GM23338 (cell line): Measurements from ENCODE around the gene PTGER4. TPM values are rescaled to one million over a fixed set of nuclear protein-coding genes. Genes with fewer than 3 reads are reported as not detected.

Source experiments
- ATAC-seq: fragments of 200-7000 bp; cut with Tn5 transposase; 3 replicates; pipeline ENCODE4 v1.9.1; 2020
- DNase-seq: peaks from one replicate; pipeline ENCODE4 v3.0.0-alpha.2; 2015; ENCODE audit warnings: low spot score
- H2AFZ ChIP-seq: fragments of 200-600 bp; sonication (generic); 2 replicates; pipeline ENCODE4 v1.8.0; 2016; ENCODE audit warnings: antibody characterized with exemption, mild to moderate bottlenecking, moderate library complexity
- H3F3A ChIP-seq: fragments of 200-600 bp; sonication (generic); replicated peaks from 2 replicates; pipeline ENCODE4 v1.8.0; 2017; ENCODE audit warnings: antibody characterized with exemption, mixed run types, low read depth
- H3K27ac ChIP-seq: fragments of 200-600 bp; sonication (generic); 2 replicates; pipeline ENCODE4 v1.6.1; 2016; ENCODE audit warnings: low read depth
- H3K27me3 ChIP-seq: fragments of 200-600 bp; sonication (generic); 2 replicates; pipeline ENCODE4 v1.8.0; 2016; ENCODE audit warnings: mild to moderate bottlenecking, mixed run types, moderate library complexity; ENCODE audit not compliant: insufficient read depth
- H3K36me3 ChIP-seq: fragments of 200-600 bp; sonication (generic); 2 replicates; pipeline ENCODE4 v1.8.0; 2016; ENCODE audit warnings: mild to moderate bottlenecking; ENCODE audit not compliant: insufficient read depth
- H3K4me1 ChIP-seq: fragments of 200-600 bp; sonication (generic); 2 replicates; pipeline ENCODE4 v1.8.0; 2016; ENCODE audit warnings: mild to moderate bottlenecking, moderate library complexity; ENCODE audit not compliant: insufficient read depth
- H3K4me2 ChIP-seq: fragments of 200-600 bp; sonication (generic); 2 replicates; pipeline ENCODE4 v1.7.1; 2017; ENCODE audit warnings: mixed run types
- H3K4me3 ChIP-seq: fragments of 200-600 bp; sonication (generic); 2 replicates; pipeline ENCODE4 v1.6.1; 2016; ENCODE audit warnings: mixed run types
- H3K79me2 ChIP-seq: fragments of 200-600 bp; sonication (generic); replicated peaks from 2 replicates; pipeline ENCODE4 v1.8.0; 2017; ENCODE audit warnings: mild to moderate bottlenecking; ENCODE audit not compliant: insufficient read depth
- H3K9me2 ChIP-seq: fragments of 200-600 bp; sonication (generic); 2 replicates; pipeline ENCODE4 v1.8.0; 2017; ENCODE audit not compliant: insufficient read depth
- H4K20me1 ChIP-seq: fragments of 200-600 bp; sonication (generic); replicated peaks from 2 replicates; pipeline ENCODE4 v1.8.0; 2017; ENCODE audit warnings: mild to moderate bottlenecking; ENCODE audit not compliant: insufficient read depth
- H3K27ac Mint-ChIP-seq: 2 replicates; pipeline ENCODE4 v1.8.0; 2020; ENCODE audit warnings: inconsistent platforms, mild to moderate bottlenecking, moderate library complexity, mixed read lengths
- H3K27me3 Mint-ChIP-seq: 3 replicates; pipeline ENCODE4 v1.8.0; 2022; ENCODE audit warnings: low read depth, mild to moderate bottlenecking, moderate library complexity, mixed read lengths, inconsistent platforms; ENCODE audit not compliant: insufficient read depth, poor library complexity
- H3K36me3 Mint-ChIP-seq: 3 replicates; pipeline ENCODE4 v1.8.0; 2021; ENCODE audit warnings: low read depth, mild to moderate bottlenecking, inconsistent platforms, moderate library complexity, mixed read lengths
- H3K4me1 Mint-ChIP-seq: 3 replicates; pipeline ENCODE4 v1.8.0; 2020; ENCODE audit warnings: mild to moderate bottlenecking, inconsistent platforms, mixed read lengths
- H3K4me3 Mint-ChIP-seq: 3 replicates; pipeline ENCODE4 v1.8.0; 2021; ENCODE audit warnings: moderate library complexity, mild to moderate bottlenecking, inconsistent platforms, mixed read lengths
- H3K9me3 Mint-ChIP-seq: 3 replicates; pipeline ENCODE4 v1.8.0; 2020; ENCODE audit warnings: moderate library complexity, mild to moderate bottlenecking, inconsistent platforms, mixed read lengths
- CREB1 ChIP-seq: fragments of 250-450 bp; sonication (Bioruptor Pico); IDR thresholded peaks from 2 replicates; pipeline ENCODE4 v1.5.0; 2020; ENCODE audit warnings: low read depth, mild to moderate bottlenecking, moderate library complexity
- EZH2 ChIP-seq: fragments of 200-600 bp; sonication (generic); IDR thresholded peaks from one replicate; pipeline ENCODE4 v1.8.0; 2017; ENCODE audit warnings: antibody characterized with exemption, mild to moderate bottlenecking, low read depth; ENCODE audit not compliant: unreplicated experiment
- EZH2phosphoT487 ChIP-seq: fragments of 200-600 bp; sonication (generic); IDR thresholded peaks from one replicate; pipeline ENCODE4 v1.8.1; 2018; ENCODE audit warnings: antibody characterized with exemption; ENCODE audit not compliant: unreplicated experiment
- JUNB ChIP-seq: IDR thresholded peaks from one replicate; pipeline ENCODE4 v1.6.1; 2016; ENCODE audit warnings: antibody characterized with exemption; ENCODE audit not compliant: unreplicated experiment
- NANOG ChIP-seq: IDR thresholded peaks from 2 replicates; pipeline ENCODE4 v1.6.1; 2016; ENCODE audit warnings: antibody characterized with exemption, borderline replicate concordance
- POLR2AphosphoS5 ChIP-seq: IDR thresholded peaks from 2 replicates; pipeline ENCODE4 v1.6.1; 2016; ENCODE audit warnings: antibody characterized with exemption, low read depth
- STAT1 ChIP-seq: IDR thresholded peaks from one replicate; pipeline ENCODE4 v1.6.1; 2016; ENCODE audit warnings: antibody characterized with exemption; ENCODE audit not compliant: unreplicated experiment
- ZNF114 ChIP-seq: fragments of 250-450 bp; sonication (Bioruptor Pico); IDR thresholded peaks from 2 replicates; pipeline ENCODE4 v1.5.0; 2020; ENCODE audit warnings: mild to moderate bottlenecking, moderate library complexity
- ZNF331 ChIP-seq: fragments of 250-450 bp; sonication (Bioruptor Pico); IDR thresholded peaks from 2 replicates; pipeline ENCODE4 v1.5.0; 2020; ENCODE audit warnings: low read depth, mild to moderate bottlenecking, moderate library complexity
- polyA plus RNA-seq: library from polyadenylated mRNA; unstranded; fragments of >200 nt; fragmentation: Nextera tagmentation; extraction: Ambion mirVana; gene quantifications from 2 replicates; pipeline ENCODE4 v1.2.1, GENCODE V29; 2016
- total RNA-seq: library from RNA; depleted of rRNA; stranded (reverse); fragments of >200 nt; shearing (Covaris generic); gene quantifications from 2 replicates; pipeline ENCODE4 v1.2.3, GENCODE V29; 2014
- TF ChIP-seq, protein P1 (sequence below): IDR thresholded peaks from one replicate; pipeline ENCODE4 v1.6.1; 2018; ENCODE audit warnings: antibody characterized with exemption; ENCODE audit not compliant: unreplicated experiment
- TF ChIP-seq, protein P2 (sequence below): IDR thresholded peaks from 2 replicates; pipeline ENCODE4 v1.6.1; 2016; ENCODE audit warnings: antibody characterized with exemption
- TF ChIP-seq, protein P3 (sequence below), 2 experiments: fragments of 200-600 bp in 1 of 2; sonication (generic) in 1 of 2; conservative IDR thresholded peaks; 2 replicates each; pipeline versions ENCODE4 v1.5.1 to v1.6.1; 2016 to 2017; ENCODE audit warnings: antibody characterized with exemption in 2 of 2, low read depth in 2 of 2, mild to moderate bottlenecking in 2 of 2, moderate library complexity in 1 of 2
- TF ChIP-seq, protein P4 (sequence below): fragments of 250-450 bp; sonication (Bioruptor Pico); IDR thresholded peaks from 2 replicates; pipeline ENCODE4 v1.5.0; 2020; ENCODE audit warnings: mild to moderate bottlenecking, moderate library complexity

The PTGER4 gene
- total and polyA plus RNA-seq, 2 experiments from 2014 or later = 0.82 to 4.4 TPM

DNA sequence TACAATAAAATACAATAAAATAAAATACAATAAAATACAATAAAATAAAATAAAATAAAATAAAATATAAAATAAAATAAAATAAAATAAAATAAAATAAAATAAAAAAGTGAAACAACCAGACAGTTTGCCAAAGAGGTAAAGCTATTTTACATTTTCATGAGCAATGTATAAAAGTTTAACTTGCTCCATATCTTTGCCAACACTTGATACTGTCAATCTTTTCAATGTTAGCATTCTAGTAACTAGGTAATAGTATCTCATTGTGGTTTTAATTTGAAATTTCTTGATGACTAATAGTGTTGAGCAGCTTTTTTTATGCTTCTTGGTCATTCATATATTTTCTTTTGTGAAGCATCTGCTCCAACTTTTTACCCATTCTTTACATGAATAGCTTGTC, 58.8 kb downstream of the PTGER4 start:
- H3K27me3 ChIP-seq = no peaks in the 10 kb centered on the region
- no peaks in the 10 kb centered on the region for H3K4me1 ChIP-seq
- H3K9me3 Mint-ChIP-seq = peaks cover 4% of the 10 kb centered on the region; the same call in 1 of the 3 replicates
- no peaks in the 10 kb centered on the region; the same call in 1 of the 2 replicates for H4K20me1 ChIP-seq
- H3K27ac Mint-ChIP-seq = no peak overlapping the region
- peaks cover 12% of the 10 kb centered on the region; the same call in 2 of the 3 replicates for H3K36me3 Mint-ChIP-seq
- H3K27ac ChIP-seq = no peak overlapping the region
- H3K4me2 ChIP-seq = no peak overlapping the region
- peaks cover 2% of the 10 kb centered on the region for H3K27me3 Mint-ChIP-seq
- no peak for TF ChIP-seq EZH2phosphoT487
- no peak for TF ChIP-seq NANOG
- TF ChIP-seq CREB1 = no peak
- TF ChIP-seq, protein P1, sequence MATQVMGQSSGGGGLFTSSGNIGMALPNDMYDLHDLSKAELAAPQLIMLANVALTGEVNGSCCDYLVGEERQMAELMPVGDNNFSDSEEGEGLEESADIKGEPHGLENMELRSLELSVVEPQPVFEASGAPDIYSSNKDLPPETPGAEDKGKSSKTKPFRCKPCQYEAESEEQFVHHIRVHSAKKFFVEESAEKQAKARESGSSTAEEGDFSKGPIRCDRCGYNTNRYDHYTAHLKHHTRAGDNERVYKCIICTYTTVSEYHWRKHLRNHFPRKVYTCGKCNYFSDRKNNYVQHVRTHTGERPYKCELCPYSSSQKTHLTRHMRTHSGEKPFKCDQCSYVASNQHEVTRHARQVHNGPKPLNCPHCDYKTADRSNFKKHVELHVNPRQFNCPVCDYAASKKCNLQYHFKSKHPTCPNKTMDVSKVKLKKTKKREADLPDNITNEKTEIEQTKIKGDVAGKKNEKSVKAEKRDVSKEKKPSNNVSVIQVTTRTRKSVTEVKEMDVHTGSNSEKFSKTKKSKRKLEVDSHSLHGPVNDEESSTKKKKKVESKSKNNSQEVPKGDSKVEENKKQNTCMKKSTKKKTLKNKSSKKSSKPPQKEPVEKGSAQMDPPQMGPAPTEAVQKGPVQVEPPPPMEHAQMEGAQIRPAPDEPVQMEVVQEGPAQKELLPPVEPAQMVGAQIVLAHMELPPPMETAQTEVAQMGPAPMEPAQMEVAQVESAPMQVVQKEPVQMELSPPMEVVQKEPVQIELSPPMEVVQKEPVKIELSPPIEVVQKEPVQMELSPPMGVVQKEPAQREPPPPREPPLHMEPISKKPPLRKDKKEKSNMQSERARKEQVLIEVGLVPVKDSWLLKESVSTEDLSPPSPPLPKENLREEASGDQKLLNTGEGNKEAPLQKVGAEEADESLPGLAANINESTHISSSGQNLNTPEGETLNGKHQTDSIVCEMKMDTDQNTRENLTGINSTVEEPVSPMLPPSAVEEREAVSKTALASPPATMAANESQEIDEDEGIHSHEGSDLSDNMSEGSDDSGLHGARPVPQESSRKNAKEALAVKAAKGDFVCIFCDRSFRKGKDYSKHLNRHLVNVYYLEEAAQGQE = no peak
- TF ChIP-seq, protein P2, sequence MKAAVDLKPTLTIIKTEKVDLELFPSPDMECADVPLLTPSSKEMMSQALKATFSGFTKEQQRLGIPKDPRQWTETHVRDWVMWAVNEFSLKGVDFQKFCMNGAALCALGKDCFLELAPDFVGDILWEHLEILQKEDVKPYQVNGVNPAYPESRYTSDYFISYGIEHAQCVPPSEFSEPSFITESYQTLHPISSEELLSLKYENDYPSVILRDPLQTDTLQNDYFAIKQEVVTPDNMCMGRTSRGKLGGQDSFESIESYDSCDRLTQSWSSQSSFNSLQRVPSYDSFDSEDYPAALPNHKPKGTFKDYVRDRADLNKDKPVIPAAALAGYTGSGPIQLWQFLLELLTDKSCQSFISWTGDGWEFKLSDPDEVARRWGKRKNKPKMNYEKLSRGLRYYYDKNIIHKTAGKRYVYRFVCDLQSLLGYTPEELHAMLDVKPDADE = no peak
- no peak for TF ChIP-seq POLR2AphosphoS5
- TF ChIP-seq, protein P3, sequence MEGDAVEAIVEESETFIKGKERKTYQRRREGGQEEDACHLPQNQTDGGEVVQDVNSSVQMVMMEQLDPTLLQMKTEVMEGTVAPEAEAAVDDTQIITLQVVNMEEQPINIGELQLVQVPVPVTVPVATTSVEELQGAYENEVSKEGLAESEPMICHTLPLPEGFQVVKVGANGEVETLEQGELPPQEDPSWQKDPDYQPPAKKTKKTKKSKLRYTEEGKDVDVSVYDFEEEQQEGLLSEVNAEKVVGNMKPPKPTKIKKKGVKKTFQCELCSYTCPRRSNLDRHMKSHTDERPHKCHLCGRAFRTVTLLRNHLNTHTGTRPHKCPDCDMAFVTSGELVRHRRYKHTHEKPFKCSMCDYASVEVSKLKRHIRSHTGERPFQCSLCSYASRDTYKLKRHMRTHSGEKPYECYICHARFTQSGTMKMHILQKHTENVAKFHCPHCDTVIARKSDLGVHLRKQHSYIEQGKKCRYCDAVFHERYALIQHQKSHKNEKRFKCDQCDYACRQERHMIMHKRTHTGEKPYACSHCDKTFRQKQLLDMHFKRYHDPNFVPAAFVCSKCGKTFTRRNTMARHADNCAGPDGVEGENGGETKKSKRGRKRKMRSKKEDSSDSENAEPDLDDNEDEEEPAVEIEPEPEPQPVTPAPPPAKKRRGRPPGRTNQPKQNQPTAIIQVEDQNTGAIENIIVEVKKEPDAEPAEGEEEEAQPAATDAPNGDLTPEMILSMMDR (conservative IDR thresholded peaks at IDR 0.05; ENCODE audit: low read depth in 2 of 2) = no peak
- no peak for TF ChIP-seq ZNF114 (CRISPR knock-in tag)
- no peak for TF ChIP-seq STAT1
- TF ChIP-seq ZNF331 (CRISPR knock-in tag) = no peak
- TF ChIP-seq, protein P4, sequence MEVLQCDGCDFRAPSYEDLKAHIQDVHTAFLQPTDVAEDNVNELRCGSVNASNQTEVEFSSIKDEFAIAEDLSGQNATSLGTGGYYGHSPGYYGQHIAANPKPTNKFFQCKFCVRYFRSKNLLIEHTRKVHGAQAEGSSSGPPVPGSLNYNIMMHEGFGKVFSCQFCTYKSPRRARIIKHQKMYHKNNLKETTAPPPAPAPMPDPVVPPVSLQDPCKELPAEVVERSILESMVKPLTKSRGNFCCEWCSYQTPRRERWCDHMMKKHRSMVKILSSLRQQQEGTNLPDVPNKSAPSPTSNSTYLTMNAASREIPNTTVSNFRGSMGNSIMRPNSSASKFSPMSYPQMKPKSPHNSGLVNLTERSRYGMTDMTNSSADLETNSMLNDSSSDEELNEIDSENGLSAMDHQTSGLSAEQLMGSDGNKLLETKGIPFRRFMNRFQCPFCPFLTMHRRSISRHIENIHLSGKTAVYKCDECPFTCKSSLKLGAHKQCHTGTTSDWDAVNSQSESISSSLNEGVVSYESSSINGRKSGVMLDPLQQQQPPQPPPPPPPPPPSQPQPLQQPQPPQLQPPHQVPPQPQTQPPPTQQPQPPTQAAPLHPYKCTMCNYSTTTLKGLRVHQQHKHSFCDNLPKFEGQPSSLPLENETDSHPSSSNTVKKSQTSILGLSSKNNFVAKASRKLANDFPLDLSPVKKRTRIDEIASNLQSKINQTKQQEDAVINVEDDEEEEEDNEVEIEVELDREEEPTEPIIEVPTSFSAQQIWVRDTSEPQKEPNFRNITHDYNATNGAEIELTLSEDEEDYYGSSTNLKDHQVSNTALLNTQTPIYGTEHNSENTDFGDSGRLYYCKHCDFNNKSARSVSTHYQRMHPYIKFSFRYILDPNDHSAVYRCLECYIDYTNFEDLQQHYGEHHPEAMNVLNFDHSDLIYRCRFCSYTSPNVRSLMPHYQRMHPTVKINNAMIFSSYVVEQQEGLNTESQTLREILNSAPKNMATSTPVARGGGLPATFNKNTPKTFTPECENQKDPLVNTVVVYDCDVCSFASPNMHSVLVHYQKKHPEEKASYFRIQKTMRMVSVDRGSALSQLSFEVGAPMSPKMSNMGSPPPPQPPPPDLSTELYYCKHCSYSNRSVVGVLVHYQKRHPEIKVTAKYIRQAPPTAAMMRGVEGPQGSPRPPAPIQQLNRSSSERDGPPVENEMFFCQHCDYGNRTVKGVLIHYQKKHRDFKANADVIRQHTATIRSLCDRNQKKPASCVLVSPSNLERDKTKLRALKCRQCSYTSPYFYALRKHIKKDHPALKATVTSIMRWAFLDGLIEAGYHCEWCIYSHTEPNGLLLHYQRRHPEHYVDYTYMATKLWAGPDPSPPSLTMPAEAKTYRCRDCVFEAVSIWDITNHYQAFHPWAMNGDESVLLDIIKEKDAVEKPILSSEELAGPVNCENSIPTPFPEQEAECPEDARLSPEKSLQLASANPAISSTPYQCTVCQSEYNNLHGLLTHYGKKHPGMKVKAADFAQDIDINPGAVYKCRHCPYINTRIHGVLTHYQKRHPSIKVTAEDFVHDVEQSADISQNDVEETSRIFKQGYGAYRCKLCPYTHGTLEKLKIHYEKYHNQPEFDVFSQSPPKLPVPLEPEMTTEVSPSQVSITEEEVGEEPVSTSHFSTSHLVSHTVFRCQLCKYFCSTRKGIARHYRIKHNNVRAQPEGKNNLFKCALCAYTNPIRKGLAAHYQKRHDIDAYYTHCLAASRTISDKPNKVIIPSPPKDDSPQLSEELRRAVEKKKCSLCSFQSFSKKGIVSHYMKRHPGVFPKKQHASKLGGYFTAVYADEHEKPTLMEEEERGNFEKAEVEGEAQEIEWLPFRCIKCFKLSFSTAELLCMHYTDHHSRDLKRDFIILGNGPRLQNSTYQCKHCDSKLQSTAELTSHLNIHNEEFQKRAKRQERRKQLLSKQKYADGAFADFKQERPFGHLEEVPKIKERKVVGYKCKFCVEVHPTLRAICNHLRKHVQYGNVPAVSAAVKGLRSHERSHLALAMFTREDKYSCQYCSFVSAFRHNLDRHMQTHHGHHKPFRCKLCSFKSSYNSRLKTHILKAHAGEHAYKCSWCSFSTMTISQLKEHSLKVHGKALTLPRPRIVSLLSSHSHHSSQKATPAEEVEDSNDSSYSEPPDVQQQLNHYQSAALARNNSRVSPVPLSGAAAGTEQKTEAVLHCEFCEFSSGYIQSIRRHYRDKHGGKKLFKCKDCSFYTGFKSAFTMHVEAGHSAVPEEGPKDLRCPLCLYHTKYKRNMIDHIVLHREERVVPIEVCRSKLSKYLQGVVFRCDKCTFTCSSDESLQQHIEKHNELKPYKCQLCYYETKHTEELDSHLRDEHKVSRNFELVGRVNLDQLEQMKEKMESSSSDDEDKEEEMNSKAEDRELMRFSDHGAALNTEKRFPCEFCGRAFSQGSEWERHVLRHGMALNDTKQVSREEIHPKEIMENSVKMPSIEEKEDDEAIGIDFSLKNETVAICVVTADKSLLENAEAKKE (CRISPR knock-in tag) = no peak
- no peak for TF ChIP-seq EZH2
- TF ChIP-seq JUNB = no peak
- H3K4me3 ChIP-seq = no peak overlapping the region
- H3K9me2 ChIP-seq = no peaks in the 10 kb centered on the region
- H3K36me3 ChIP-seq = no peaks in the 10 kb centered on the region
- no peaks in the 10 kb centered on the region for H3K79me2 ChIP-seq
- no peak overlapping the region for H2AFZ ChIP-seq
- ATAC-seq (no peak), DNase-seq (no peak)
- no peaks in the 10 kb centered on the region for H3F3A ChIP-seq
- no peak overlapping the region for H3K4me3 Mint-ChIP-seq
- H3K4me1 Mint-ChIP-seq = no peaks in the 10 kb centered on the region; the same call in 2 of the 3 replicates
